Breast epithelium (tissue), 4 donors: ENCODE data around the gene ACOT9. TPM values are rescaled to one million over a fixed set of nuclear protein-coding genes. Genes with fewer than 3 reads are reported as not detected.

Source experiments
- DNase-seq, 2 donors: peaks; one replicate each; pipeline ENCODE4 v3.0.0-alpha.2; 2019; ENCODE audit warnings: low spot score in 2 of 2
- H3K27ac ChIP-seq, 2 donors: fragments of 200-600 bp; sonication (generic) in 1 of 2; one replicate each; pipeline ENCODE4 v1.5.1; 2016 to 2019; ENCODE audit warnings: mild to moderate bottlenecking in 1 of 2
- H3K27me3 ChIP-seq, 2 donors: fragments of 200-600 bp; sonication (generic) in 1 of 2; one replicate each; pipeline versions ENCODE4 v1.5.1 to v1.6.0; 2017 to 2019; ENCODE audit warnings: control low read depth in 1 of 2, mild to moderate bottlenecking in 1 of 2
- H3K36me3 ChIP-seq: fragments of 200-600 bp; one replicate; pipeline ENCODE4 v1.5.1; 2019
- H3K4me1 ChIP-seq, 2 donors: fragments of 200-600 bp; sonication (generic); one replicate each; pipeline ENCODE4 v1.5.1; 2016 to 2019; ENCODE audit warnings: control low read depth in 1 of 2
- H3K4me3 ChIP-seq, 3 donors: fragments of 200-600 bp; sonication (generic); 1 replicate in 2 of 3; 2 replicates in 1 of 3; pipeline ENCODE4 v1.5.1; 2016 to 2019; ENCODE audit warnings: mild to moderate bottlenecking in 3 of 3, moderate library complexity in 2 of 3
- H3K9me3 ChIP-seq, 2 donors: fragments of 200-600 bp; sonication (generic) in 1 of 2; one replicate each; pipeline ENCODE4 v1.5.1; 2016 to 2019; ENCODE audit warnings: control low read depth in 1 of 2
- POLR2A ChIP-seq: fragments of 450-650 bp; IDR thresholded peaks from one replicate; pipeline ENCODE4 v1.6.1; 2016; ENCODE audit warnings: antibody characterized with exemption, mild to moderate bottlenecking, moderate library complexity
- POLR2AphosphoS5 ChIP-seq, 3 donors: sonication (generic); formaldehyde crosslinking; IDR thresholded peaks; one replicate each; pipeline ENCODE4 v1.6.1; 2017; ENCODE audit warnings: antibody characterized with exemption in 3 of 3
- intact Hi-C: fragments of 100-400 bp; cut with DNase I; formaldehyde crosslinking; loops from one replicate; pipeline ENCODE4 v1.15.1; 2023; ENCODE audit warnings: low total_unique reads
- total RNA-seq, 3 donors: library from RNA; depleted of rRNA; stranded (reverse); fragments of >200 nt; gene quantifications; one replicate each; pipeline ENCODE4 v1.1.0, GENCODE V29; 2016
- TF ChIP-seq, protein P1 (sequence below), 3 donors: fragments of 450-650 bp; IDR thresholded peaks; one replicate each; pipeline ENCODE4 v1.5.1; 2016 to 2017; ENCODE audit warnings: antibody characterized with exemption in 3 of 3, mild to moderate bottlenecking in 3 of 3, moderate library complexity in 3 of 3

ACOT9 gene
- total RNA-seq, 3 donors from 2014 or later, result 38.7 to 42.3 (median 41.0) TPM

DNA sequence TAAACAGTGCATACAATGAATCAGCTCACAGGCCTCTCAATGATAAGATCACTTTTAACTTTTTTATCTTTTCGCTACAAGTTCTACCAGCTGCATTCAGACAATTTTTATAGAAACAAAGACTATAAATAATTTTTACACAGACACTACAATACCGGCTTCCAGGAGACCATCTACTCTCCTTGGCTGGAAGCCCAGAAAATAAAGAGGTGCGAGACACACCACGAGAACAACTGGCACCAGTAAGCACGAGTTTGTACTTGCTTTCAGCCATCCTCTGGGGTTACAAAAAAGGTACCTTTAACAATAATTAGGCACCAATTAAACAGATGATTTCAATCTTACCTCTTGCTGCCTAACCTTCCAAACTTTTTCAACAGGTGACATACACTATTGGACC is 87.0 kb downstream of the ACOT9 start:
- TF ChIP-seq POLR2AphosphoS5 (IDR thresholded peaks at IDR 0.05), result no peak
- TF ChIP-seq, protein P1, sequence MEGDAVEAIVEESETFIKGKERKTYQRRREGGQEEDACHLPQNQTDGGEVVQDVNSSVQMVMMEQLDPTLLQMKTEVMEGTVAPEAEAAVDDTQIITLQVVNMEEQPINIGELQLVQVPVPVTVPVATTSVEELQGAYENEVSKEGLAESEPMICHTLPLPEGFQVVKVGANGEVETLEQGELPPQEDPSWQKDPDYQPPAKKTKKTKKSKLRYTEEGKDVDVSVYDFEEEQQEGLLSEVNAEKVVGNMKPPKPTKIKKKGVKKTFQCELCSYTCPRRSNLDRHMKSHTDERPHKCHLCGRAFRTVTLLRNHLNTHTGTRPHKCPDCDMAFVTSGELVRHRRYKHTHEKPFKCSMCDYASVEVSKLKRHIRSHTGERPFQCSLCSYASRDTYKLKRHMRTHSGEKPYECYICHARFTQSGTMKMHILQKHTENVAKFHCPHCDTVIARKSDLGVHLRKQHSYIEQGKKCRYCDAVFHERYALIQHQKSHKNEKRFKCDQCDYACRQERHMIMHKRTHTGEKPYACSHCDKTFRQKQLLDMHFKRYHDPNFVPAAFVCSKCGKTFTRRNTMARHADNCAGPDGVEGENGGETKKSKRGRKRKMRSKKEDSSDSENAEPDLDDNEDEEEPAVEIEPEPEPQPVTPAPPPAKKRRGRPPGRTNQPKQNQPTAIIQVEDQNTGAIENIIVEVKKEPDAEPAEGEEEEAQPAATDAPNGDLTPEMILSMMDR (IDR thresholded peaks at IDR 0.05), result no peak
- TF ChIP-seq POLR2A, result no peak
- no peak for DNase-seq
- Histone ChIP-seq H3K4me1 (no peaks in the 10 kb centered on the region), H3K36me3 (no peaks in the 10 kb centered on the region), H3K9me3 (no peaks in the 10 kb centered on the region), H3K4me3 (no peak overlapping the region), H3K27me3 (peaks cover 0 to 28% of the 10 kb centered on the region in 2 donors), H3K27ac (no peak overlapping the region)
- intact Hi-C loops, result no loop called here

Other genes starting within 250 kb of the ACOT9 start
- gene PRDX4, start 75.8 kb downstream of the ACOT9 start, total RNA-seq, result 100 to 1,000 TPM in 1 of 3 donors, 10 to 100 TPM in 2; 71.8 to 120 (median 72.9) TPM
- gene SAT1, start 39.9 kb upstream of the ACOT9 start, total RNA-seq, result 1,000 to 10,000 TPM in 2 of 3 donors, 100 to 1,000 TPM in 1; 980 to 1,359 (median 1,246) TPM
- 10 to 100 TPM in 2 of 3 donors, 1 to 10 TPM in 1; 5.8 to 16.7 (median 16.1) TPM for gene APOO, start 164.7 kb upstream of the ACOT9 start, total RNA-seq
- gene CXorf58, start 164.7 kb upstream of the ACOT9 start, total RNA-seq, result 1 to 10 TPM in 1 of 3 donors, not detected in 2; 1.5 TPM